Raji (cell line): ENCODE measurements around the gene GGT5.

Source experiments
- POLR2A ChIP-seq: IDR thresholded peaks from 2 replicates; pipeline ENCODE4 v1.6.1; 2011; ENCODE audit warnings: low read depth, low read length, control low read depth; ENCODE audit not compliant: insufficient read depth

Gene GGT5

DNA sequence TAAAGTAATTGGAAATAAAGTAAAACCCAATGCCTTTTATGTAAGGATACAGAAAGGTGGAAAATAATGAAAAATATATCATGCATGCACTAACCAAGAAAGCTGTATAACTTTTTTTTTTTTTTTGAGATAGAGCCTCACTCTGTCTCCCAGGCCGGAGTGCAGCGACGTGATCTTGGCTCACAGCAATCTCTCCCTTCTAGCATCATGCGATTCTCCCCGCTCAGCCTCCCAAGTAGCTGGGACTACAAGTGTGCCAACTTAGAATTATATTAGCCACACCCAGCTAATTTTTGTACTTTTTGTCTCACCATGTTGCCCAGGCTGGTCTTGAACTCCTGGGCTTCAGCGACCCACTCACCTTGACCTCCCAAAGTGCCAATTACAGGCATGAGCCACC is 4.5 kb downstream of the GGT5 start:
- TF ChIP-seq POLR2A: no peak

GRCh38 chr22:24236656-24237055 is 8.2 kb downstream of the GGT5 start:
- TF ChIP-seq POLR2A: no peak

DNA sequence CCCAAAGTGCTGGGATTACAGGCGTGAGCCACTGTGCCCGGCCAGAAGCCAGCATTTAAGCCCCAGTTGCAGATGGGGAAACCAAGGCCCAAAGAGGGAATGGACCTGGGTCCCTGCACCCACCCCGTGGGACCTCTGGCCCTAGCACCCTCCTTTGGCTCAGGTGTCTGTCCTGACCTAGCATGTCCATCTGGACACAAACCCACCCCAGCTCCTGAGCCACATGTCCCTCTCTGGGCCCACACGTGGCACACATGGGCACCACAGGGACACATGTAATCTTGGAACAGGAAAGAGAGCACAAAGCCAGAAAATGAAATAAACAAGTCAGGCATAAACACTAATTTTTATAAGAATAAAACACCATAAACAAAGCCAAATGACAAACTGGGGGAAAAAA is 9.6 kb downstream of the GGT5 start:
- TF ChIP-seq POLR2A: no peak

DNA sequence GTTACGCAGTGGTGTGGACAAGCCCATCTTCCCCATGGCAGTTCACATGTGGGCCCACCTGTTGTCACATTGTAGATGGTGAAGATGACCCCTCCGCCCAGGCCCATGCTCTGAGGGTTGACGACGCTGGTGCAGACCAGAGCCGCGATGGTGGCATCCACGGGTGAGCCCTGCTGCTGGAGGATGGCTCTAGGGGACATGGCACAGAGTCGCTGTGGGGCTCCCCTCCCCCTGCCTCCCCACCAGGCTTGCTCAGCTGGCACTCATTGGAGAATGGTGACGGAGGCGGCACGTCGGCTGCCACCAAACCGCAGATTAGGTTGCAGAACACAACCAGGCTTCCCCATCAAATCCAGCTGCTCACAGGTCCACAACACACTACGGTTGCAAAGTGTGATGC is 11.1 kb downstream of the GGT5 start:
- no peak for TF ChIP-seq POLR2A

- no peak for TF ChIP-seq POLR2A
These were observed 11.6 kb downstream of the GGT5 start for GRCh38 chr22:24233235-24233634.

DNA sequence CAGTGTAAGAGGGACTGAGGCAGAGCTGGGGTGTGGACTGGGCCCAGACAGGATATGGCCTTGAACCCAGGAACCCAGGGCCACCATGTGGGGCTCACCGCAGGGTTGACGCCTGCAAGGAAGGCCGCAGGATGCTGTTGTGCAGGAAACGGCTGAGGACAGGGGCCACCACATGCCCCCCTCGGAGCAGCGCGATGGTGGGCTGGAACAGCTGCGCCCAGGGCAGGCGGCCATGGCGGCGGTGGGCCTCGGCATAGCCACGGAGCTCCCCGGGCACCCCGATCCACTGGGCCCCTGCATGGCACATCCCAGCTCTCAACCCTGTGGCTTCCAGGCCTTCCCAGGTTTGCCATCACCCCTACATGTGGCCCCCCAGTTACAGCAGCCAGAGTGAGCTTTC is 12.2 kb downstream of the GGT5 start:
- no peak for TF ChIP-seq POLR2A

DNA sequence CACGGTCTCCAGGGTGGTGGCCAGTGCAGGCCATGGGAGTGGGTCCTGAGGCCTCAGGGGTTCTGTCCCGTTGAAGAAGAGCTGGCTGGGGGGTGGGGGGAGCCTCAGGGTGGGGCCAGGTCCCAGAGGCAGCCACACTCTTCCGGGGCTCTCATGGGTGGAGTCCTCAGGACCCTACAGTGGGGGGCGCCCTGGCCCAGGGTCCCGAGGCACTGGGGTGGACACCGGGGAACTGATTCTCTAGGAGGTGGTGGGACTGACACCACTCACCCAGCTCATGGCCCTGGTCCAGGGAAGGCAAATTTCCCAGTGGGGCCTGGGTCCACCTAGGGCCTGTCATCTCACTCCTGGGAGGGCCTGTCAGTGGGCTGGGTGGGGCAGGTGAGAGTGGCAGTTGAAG is 12.8 kb downstream of the GGT5 start:
- no peak for TF ChIP-seq POLR2A

- no peak for TF ChIP-seq POLR2A
These were observed 13.2 kb downstream of the GGT5 start for GRCh38 chr22:24231706-24232105.

DNA sequence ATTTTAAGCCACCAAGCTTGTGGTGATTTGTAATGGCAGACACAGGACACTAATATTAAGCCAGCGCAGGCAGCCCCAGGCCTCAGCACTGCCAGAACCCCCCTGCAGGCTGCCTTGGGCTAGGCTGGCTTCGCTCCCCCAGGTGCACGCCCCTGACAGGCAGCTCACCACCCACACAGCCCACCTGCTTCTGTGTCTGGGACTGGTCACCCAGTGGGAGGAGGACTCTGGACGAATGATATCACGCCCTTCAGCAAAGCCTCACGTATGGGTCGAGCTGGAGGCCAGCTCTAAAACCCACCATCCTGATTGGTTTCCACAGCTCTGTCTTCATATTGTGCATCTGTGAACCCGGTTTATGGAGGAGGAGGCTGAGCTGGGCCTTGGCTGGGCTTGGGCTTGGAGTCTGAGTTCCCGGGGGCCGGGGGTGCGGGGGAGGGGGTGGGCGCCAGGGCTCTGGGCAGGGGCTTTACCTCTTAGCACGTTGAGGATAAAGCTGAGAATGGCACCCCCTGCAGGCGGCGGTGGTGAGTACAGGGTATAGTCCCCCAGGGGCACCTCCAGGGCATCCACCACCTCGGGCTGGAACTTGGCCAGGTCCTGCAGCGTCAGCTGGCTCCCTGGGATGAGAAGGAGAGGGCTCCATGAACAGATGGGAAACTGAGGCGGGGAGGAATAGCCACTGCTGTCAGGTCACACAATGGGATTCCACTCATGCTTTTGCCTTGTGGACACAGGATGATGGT is 13.8 kb downstream of the GGT5 start:
- TF ChIP-seq POLR2A: no peak

DNA sequence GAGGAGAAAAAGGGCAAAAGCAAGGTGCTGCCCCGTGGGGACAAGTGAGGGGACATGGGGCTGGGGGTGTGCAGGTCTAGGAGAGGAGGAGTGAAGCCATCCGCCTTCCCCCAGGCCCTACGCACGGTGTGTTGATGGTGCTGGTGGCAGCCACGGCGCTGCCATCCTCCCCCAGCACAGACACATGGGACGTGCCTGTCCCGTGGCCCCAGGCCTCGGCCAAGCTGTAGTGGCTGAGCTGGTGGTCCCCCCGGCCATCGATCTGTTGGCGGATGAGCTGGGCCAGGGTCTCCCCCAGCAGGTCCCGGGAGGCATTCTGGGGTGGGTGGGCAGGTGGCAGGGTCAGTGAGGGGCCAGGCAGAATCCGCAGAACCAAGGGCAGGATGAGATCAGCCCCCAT is 18.9 kb downstream of the GGT5 start:
- TF ChIP-seq POLR2A: no peak

GRCh38 chr22:24225044-24225601 is 19.8 kb downstream of the GGT5 start:
- no peak for TF ChIP-seq POLR2A

DNA sequence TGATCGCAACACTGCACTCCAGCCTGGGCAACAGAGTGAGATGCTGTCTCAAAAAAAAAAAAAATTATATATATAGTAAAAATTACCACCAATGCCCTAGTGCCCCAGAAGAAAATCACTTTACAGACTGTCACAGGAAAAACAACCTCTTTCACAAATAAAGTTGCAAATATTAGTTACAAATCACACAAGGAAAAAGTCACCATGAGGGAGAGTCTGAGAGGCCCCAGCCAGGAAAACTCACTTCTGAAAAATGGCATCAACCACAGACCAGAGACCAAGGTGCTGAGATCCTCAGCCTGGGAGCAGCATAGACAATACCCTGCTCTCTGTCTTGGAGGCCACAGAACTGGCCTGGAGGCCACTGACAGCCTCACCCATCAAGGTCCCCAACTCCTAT is 20.4 kb downstream of the GGT5 start:
- TF ChIP-seq POLR2A: no peak

GRCh38 chr22:24219750-24220149 is 25.1 kb downstream of the GGT5 start:
- no peak for TF ChIP-seq POLR2A

- no peak for TF ChIP-seq POLR2A
These were observed 27.5 kb downstream of the GGT5 start for GRCh38 chr22:24217384-24217783.

- TF ChIP-seq POLR2A: no peak
These were observed 28.2 kb downstream of the GGT5 start for GRCh38 chr22:24216541-24217209.
